Small intestine (tissue), 7 donors: ENCODE measurements around the gene ZNF785. TPM values are rescaled to one million over a fixed set of nuclear protein-coding genes. Genes with fewer than 3 reads are reported as not detected.

Experiments used
- DNase-seq, 2 donors: peaks; one replicate each; pipeline versions ENCODE4 v3.0.0 to v3.0.0-alpha.2; 2013
- FAIRE-seq: peaks from 2 replicates; lab custom pipeline; 2012; peaks lifted over from hg19 to GRCh38; lab: Jason Lieb, UNC
- H3K27ac ChIP-seq, 3 donors: one replicate each; pipeline ENCODE4 v1.5.1; 2013; ENCODE audit warnings: low read length in 2 of 3, mild to moderate bottlenecking in 2 of 3, control low read depth in 1 of 3, inconsistent platforms in 1 of 3, low read depth in 1 of 3, moderate library complexity in 1 of 3
- H3K27me3 ChIP-seq, 3 donors: one replicate each; pipeline ENCODE4 v1.6.1; 2013; ENCODE audit warnings: low read length in 3 of 3, inconsistent platforms in 1 of 3; ENCODE audit not compliant: control insufficient read depth in 3 of 3, insufficient read depth in 3 of 3
- H3K36me3 ChIP-seq, 3 donors: one replicate each; pipeline ENCODE4 v1.6.1; 2013; ENCODE audit warnings: low read length in 3 of 3, inconsistent platforms in 1 of 3, low read depth in 1 of 3, mild to moderate bottlenecking in 1 of 3, moderate library complexity in 1 of 3; ENCODE audit not compliant: control insufficient read depth in 3 of 3, insufficient read depth in 2 of 3
- H3K4me1 ChIP-seq, 3 donors: one replicate each; pipeline ENCODE4 v1.6.1; 2013; ENCODE audit warnings: low read length in 2 of 3, inconsistent platforms in 1 of 3, low read depth in 1 of 3, mild to moderate bottlenecking in 1 of 3, moderate library complexity in 1 of 3; ENCODE audit not compliant: control insufficient read depth in 3 of 3, insufficient read depth in 2 of 3
- H3K4me3 ChIP-seq, 3 donors: one replicate each; pipeline ENCODE4 v1.5.1; 2013; ENCODE audit warnings: low read length in 3 of 3, control low read depth in 1 of 3, inconsistent platforms in 1 of 3, low read depth in 1 of 3, mild to moderate bottlenecking in 1 of 3, moderate library complexity in 1 of 3
- H3K9me3 ChIP-seq, 2 donors: one replicate each; pipeline ENCODE4 v1.6.1; 2013; ENCODE audit warnings: low read depth in 1 of 2, low read length in 1 of 2; ENCODE audit not compliant: control insufficient read depth in 2 of 2, insufficient read depth in 1 of 2
- WGBS, 3 donors: extraction: QIAGEN DNeasy Blood & Tissue Kit; methylation state at CpG; one replicate each; pipeline ENCODE4 v1.1.7; 2013; 5-methylcytosine and 5-hydroxymethylcytosine counted together
- polyA plus RNA-seq, 4 donors: library from polyadenylated mRNA; stranded (reverse) in 3 of 4; unstranded in 1 of 4; fragments of 200-250 nt in 3 of 4; fragments of 120-200 nt in 1 of 4; gene quantifications; one replicate each; pipeline versions ENCODE4 v1.2.1 to v1.2.3, GENCODE V29; 2013
- donor health status: healthy with polysubstance abuse.
- donor health status: control.
- donor health status: control.
- donor health status: Bipolar disorder and iron deficiency.
- donor health status: healthy.

The ZNF785 gene
- polyA plus RNA-seq, 4 donors: 1.9 to 20.4 (median 4.1) TPM

DNA sequence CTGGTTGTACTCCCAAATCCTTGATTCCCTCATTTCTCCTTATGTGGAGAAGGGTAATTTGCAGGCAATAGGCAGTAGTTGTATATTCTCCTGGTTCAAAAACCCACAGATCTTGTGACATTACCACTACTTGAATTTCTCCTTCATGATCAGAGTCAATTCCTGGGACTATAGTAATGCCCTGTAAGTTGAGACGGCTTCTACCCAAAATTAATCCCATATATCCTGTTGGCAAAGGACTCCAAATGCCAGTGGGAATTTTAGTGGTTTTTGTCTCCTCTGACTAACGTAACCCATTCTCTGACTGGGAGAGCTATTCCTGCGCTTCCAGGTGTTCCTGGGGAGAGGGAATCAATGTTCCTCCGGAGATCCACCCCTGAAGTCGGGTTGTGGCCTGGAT lies 36.3 kb upstream of the ZNF785 start:
- no peaks in the 10 kb centered on the region for H3K36me3 ChIP-seq
- peaks cover 0 to 11% (median 0%) of the 10 kb centered on the region in 3 donors for H3K4me1 ChIP-seq
- no peak overlapping the region for H3K4me3 ChIP-seq
- FAIRE-seq (no peak), DNase-seq (no peak)
- H3K27me3 ChIP-seq: no peaks in the 10 kb centered on the region
- H3K9me3 ChIP-seq: no peaks in the 10 kb centered on the region
- WGBS, 3 donors: 75 to 86% (median 80%) methylated on average over 5 of the region's 5 CpGs
- no peak overlapping the region for H3K27ac ChIP-seq

DNA sequence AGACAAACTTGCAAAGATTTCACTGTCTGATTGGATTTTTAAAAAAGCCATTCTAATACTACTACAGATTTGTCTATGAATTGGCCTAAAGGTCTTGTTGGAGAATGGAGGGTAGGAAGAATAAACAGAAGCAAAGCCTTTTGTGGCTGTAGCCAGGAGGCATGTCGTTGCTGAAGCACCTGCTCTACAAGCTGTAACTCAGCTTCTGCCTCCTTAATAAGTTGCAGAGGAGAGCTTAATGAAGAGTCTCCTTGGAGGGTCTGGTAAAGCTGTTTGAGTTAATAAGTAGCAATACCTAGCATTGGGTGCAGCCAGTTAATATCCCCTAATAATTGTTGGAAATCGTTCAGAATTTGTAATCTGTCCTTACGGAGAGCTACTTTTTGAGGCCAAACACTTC lies 34.7 kb upstream of the ZNF785 start:
- peaks cover 0 to 17% (median 0%) of the 10 kb centered on the region in 3 donors for H3K4me1 ChIP-seq
- DNase-seq (no peak), FAIRE-seq (no peak)
- no peak overlapping the region for H3K4me3 ChIP-seq
- 32 to 59% (median 47%) methylated on average over 3 of the region's 3 CpGs for WGBS, 3 donors
- no peak overlapping the region for H3K27ac ChIP-seq
- no peaks in the 10 kb centered on the region for H3K36me3 ChIP-seq
- no peaks in the 10 kb centered on the region for H3K27me3 ChIP-seq
- peaks cover 0 to 4% of the 10 kb centered on the region in 2 donors for H3K9me3 ChIP-seq

DNA sequence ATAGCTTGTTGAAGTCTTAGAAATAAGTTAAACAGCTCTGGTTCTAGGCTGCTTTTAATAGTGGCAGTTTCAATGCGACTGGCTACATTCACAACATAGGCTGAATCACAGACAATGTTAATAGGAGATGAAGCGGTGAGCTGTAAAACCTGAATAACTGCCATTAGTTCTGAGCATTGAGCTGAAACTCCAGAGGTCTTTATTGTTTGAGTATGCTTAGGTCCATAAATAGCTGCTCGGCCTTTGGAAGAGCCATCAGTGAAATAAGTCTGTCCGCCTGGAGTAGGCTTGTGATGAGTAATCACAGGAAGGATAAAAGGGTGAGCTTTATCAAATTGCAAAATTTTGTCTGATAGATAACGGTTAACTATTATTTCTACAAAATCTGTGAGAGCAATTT lies 34.1 kb upstream of the ZNF785 start:
- Histone ChIP-seq H3K4me1 (peaks cover 0 to 18% (median 0%) of the 10 kb centered on the region in 3 donors), H3K9me3 (peaks cover 0 to 4% of the 10 kb centered on the region in 2 donors), H3K4me3 (no peak overlapping the region), H3K36me3 (no peaks in the 10 kb centered on the region), H3K27me3 (no peaks in the 10 kb centered on the region), H3K27ac (no peak overlapping the region)
- FAIRE-seq: no peak
- DNase-seq: peak in 1 of 2 donors; percentile 51
- WGBS, 3 donors: 75 to 82% (median 82%) methylated on average over 5 of the region's 5 CpGs

DNA sequence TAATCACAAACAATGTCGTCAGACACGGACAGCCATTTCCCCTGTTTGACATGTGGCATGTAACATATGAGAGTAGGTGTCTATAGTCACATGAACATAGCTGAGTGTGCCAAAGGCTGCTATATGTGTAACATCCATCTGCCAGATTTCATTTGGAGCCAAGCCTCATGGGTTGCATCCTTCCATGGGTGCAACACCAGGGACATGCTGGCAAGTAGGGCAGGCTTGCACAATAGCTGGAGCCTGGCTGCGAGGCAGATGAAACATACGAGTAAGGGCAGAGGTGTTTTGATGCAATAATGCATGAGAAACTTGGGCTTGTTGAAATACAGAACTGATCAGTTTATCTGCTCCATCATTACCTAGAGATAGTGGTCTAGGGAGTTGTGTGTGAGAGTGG lies 33.7 kb upstream of the ZNF785 start:
- FAIRE-seq: no peak
- Histone ChIP-seq H3K4me3 (no peak overlapping the region), H3K9me3 (peaks cover 0 to 4% of the 10 kb centered on the region in 2 donors), H3K27ac (no peak overlapping the region), H3K36me3 (no peaks in the 10 kb centered on the region), H3K4me1 (peaks cover 0 to 18% (median 0%) of the 10 kb centered on the region in 3 donors), H3K27me3 (no peaks in the 10 kb centered on the region)
- no peak for DNase-seq
- 78 to 89% (median 87%) methylated on average over 4 of the region's 4 CpGs for WGBS, 3 donors

DNA sequence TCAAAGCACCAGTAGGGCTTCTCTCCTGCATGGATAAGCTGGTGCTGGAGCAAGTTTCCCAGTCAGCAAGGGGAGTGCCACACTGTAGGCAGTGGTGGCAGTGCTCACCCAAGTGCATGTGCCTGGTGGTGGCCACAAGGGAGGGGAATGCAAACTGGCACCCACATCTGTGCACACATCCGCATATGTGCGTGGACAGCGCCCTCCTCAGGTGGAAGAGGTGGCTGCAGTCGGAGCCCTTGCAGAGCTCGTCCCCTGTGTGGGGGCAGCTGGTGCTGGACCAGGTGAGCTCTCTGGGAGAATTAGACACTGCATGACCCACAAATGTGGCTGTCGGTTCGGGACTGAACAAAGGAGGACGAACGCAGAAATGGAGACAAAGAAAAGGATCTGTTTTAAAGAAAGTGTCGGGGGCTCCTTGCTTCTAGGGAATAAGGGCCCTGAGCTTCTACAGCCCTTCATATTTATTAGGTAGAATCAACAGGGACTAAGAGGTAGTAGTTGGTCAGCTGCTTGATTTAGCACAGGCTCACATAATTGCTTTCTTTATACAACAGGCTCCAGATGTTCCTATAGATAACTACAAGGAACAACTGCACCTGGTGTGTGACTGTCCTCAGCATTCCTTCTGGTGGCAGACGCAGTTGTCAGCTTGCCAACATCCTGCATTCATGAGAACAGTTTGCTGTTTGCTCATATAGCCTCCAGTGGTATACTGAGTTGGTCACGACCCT lies 30.0 kb upstream of the ZNF785 start:
- WGBS, 3 donors: 30 to 43% (median 34%) methylated on average over 12 of the region's 12 CpGs
- Histone ChIP-seq H3K9me3 (peaks cover 0 to 4% of the 10 kb centered on the region in 2 donors), H3K4me3 (no peak overlapping the region), H3K27me3 (no peaks in the 10 kb centered on the region), H3K27ac (no peak overlapping the region), H3K36me3 (no peaks in the 10 kb centered on the region), H3K4me1 (peaks cover 0 to 18% (median 0%) of the 10 kb centered on the region in 3 donors)
- FAIRE-seq: no peak
- peak; percentile 36 to 63 for DNase-seq

DNA sequence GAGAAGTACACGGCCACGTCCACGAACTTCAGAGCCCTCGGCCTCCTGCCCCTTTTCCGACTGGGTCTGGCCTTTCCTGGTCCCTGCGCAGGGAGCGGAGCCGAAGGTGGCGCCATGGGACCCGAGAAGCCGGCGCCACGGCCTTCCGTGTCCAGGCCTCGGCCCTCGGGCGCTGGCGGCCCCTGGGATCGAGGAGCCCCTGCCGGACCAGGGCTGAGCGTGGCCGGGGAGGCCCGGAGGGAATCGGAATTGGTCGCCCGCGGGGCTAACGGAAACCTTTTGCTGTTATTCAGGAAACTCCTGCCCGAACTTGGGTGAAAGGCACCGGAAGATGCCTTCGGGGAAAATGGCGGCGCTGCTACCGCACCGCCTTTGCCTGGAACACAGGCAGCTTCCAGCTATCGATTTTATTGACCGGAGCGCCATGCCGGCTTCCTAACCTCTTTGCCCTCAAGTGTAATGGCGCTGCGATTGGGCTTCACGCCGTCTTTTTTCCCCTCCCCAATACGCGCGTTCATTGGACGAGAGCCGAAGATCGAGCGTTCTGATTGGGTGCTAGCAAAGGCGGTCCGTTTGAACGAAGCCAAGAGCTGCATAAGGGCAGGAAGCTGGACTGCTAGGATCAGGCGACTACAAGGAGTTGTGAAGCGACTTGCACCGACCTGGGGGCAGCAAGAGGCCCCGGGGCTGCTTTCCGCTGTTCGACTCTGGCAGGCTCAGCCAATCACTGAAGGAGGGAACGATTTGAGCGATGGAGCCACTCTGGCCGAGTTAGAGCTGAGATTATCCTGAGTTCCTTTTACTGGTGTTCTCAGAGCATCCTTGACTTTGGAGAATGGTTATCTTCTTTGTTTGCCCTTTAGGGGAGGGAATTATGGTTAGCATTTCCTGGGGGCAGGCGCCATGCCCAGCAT lies 24.7 kb upstream of the ZNF785 start, which contains the start of gene ZNF689:
ZNF689 (minus strand) TSS at position 464 of the 914 bp plus-strand sequence; CDS start at position 116, 348 bp downstream.
- Histone ChIP-seq H3K4me3 (peak within 1 kb of the TSS; percentile 67 to 89 (median 89)), H3K27ac (peak within 1 kb of the TSS; percentile 86 to 96 (median 92)), H3K9me3 (no peaks in the 10 kb centered on the region), H3K27me3 (no peaks in the 10 kb centered on the region), H3K36me3 (peaks cover 0 to 34% (median under 1%) of the 10 kb centered on the region in 3 donors), H3K4me1 (peaks cover 0 to 9% (median 5%) of the 10 kb centered on the region in 3 donors)
- peak; percentile 98 to 99 for DNase-seq
- 0% methylated on average over 59 to 63 of the region's 63 CpGs for WGBS, 3 donors
- FAIRE-seq: no peak

DNA sequence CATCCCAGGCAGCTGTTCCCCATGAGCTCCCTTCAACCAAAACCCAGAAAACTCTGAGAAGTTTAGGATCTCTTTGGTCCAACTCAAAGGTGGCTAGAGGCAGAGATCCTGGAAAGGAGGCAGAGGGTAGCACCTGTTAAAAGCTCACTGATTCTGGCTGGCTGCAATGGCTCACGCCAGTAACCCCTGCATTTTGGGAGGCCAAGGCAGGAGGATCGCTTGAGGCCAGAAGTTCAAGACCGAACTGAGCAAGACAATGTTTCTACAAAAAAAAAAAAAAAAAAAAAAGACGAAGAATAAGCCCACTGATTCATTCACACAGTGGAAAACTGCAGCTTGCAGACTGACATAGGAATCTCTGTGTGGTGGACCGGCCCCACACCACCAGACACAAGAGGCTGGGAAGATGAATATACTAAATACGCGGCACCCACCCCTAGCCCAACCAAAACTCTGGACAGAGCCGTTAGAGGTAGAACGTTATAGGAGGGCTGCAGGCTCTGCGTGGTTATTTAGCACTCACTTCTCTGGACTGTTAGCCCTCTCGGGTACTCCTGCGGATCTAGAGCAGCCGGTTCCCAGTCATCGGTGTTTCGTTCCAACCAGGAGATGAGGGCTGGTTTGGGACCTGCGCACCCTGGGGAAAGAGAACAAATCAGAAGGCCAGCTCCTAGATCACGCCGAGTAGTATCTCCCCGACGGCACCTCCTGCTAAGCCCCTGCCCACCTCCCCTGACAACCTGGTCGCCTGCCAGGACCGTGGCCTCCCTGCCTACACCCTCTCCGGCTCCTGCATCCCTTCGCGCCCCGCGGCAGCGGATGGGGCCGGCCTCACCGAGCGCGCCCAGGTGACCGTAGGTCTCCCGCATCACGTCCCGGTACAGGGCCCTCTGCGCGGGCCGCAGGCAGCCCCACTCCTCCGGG lies 23.8 kb upstream of the ZNF785 start:
- Histone ChIP-seq H3K9me3 (no peaks in the 10 kb centered on the region), H3K4me3 (peak overlapping the region; percentile 67 to 89 (median 89)), H3K27me3 (no peaks in the 10 kb centered on the region), H3K4me1 (peaks cover 0 to 9% (median 5%) of the 10 kb centered on the region in 3 donors), H3K36me3 (peaks cover 3 to 43% (median 3%) of the 10 kb centered on the region in 3 donors), H3K27ac (peak overlapping the region; percentile 86 to 96 (median 92))
- WGBS, 3 donors: 11 to 13% (median 11%) methylated on average over 35 to 40 of the region's 40 CpGs
- DNase-seq: peak; percentile 46 to 80
- no peak for FAIRE-seq
